ENCODE measurements around the gene NUTF2. TPM values are rescaled to one million over a fixed set of nuclear protein-coding genes. Genes with fewer than 3 reads are reported as not detected.

NUTF2 gene
- total and polyA plus RNA-seq, 2 donors (not counting 1 experiment from before 2014, with no cell fraction given), result 50.1 to 87.3 TPM

GRCh38 chr16:67893743-67894399 lies 47.1 kb downstream of the NUTF2 start:
- H3K9ac ChIP-seq (ENCODE audit: low read length), result peak overlapping the region; percentile 91
- ATAC-seq (ENCODE audit: low read depth) (no peak), DNase-seq (no peak)
- 32% methylated on average over 12 of the region's 14 CpGs for WGBS (ENCODE audit: insufficient coverage)
- H3K27ac ChIP-seq (ENCODE audit: low read length in 2 of 2), result peak overlapping the region; percentile 77 to 95
- ChIA-PET CTCF (interaction anchor here (1.2 to 3.0 kb wide), 5 partner anchors 10 to 333 kb away, joined by 3 to 23 read pairs (median 4); partner anchors contain the start of gene NRN1L), POLR2A (interaction anchor here (2.2 kb wide), 1 partner anchor 42 kb away, joined by 19 read pairs; the partner anchor contains the start of gene PSMB10)
- H3K79me2 ChIP-seq (ENCODE audit: control insufficient read depth, insufficient read depth, low read length), result peaks cover 66% of the 10 kb centered on the region
- no peak for TF ChIP-seq EZH2 (IDR thresholded peaks at IDR 0.05; ENCODE audit: borderline replicate concordance, insufficient read depth, low read depth, low read length, poor library complexity, severe bottlenecking)
- TF ChIP-seq CTCF (IDR thresholded peaks at IDR 0.05), result no peak
- peaks cover 16 to 18% of the 10 kb centered on the region in 2 donors for H3K4me1 ChIP-seq (ENCODE audit: control insufficient read depth in 2 of 2, insufficient read depth in 2 of 2, low read length in 2 of 2)
- no peaks in the 10 kb centered on the region for H3K9me3 ChIP-seq (ENCODE audit: control extremely low read depth in 1 of 3, control insufficient read depth in 2 of 3, insufficient read depth in 1 of 3, low read length in 2 of 3)
- intact Hi-C loops (cut with micrococcal nuclease), result loop anchor here (1.0 to 5.0 kb wide), 7 partner anchors 22 to 190 kb away; partner anchors contain the start of genes CENPT, DDX28, DUS2 and NUTF2
- H3K4me3 ChIP-seq (ENCODE audit: control extremely low read depth in 1 of 5, extremely low read depth in 1 of 5, insufficient read depth in 1 of 5, low read depth in 2 of 5, low read length in 4 of 5), result peak overlapping the region; percentile 54 to 92 (median 76)
- H3K27me3 ChIP-seq (replicated peaks in 1 of 4; ENCODE audit: control extremely low read depth in 1 of 4, control insufficient read depth in 3 of 4, insufficient read depth in 4 of 4, low read length in 3 of 4), result no peaks in the 10 kb centered on the region
- Mint-ChIP-seq H3K27ac (peak overlapping the region; percentile 85), H3K4me3 (peak overlapping the region; percentile 90), H3K4me1 (peaks cover 31% of the 10 kb centered on the region), H3K27me3 (no peaks in the 10 kb centered on the region), H3K9me3 (ENCODE audit: insufficient read depth) (no peaks in the 10 kb centered on the region)
- peak overlapping the region; percentile 92 for H3K4me2 ChIP-seq (replicated peaks; ENCODE audit: low read depth, low read length, poor library complexity, severe bottlenecking)
- peaks cover 21% of the 10 kb centered on the region for H4K20me1 ChIP-seq (ENCODE audit: control insufficient read depth, insufficient read depth, low read length, poor library complexity, severe bottlenecking)
- no peaks in the 10 kb centered on the region for H3K36me3 ChIP-seq (replicated peaks in 1 of 2; ENCODE audit: control extremely low read depth in 1 of 2, control insufficient read depth in 1 of 2, extremely low read depth in 1 of 2, insufficient read depth in 2 of 2, low read length in 1 of 2)
- H2AFZ ChIP-seq (ENCODE audit: insufficient read depth, low read depth, low read length, poor library complexity, severe bottlenecking), result peak overlapping the region; percentile 72

- no peak for ATAC-seq (ENCODE audit: low read depth)
- Histone ChIP-seq H3K4me1 (ENCODE audit: control insufficient read depth in 2 of 2, insufficient read depth in 2 of 2, low read length in 2 of 2) (peaks cover 15 to 18% of the 10 kb centered on the region in 2 donors), H3K4me3 (ENCODE audit: control extremely low read depth in 1 of 5, extremely low read depth in 1 of 5, insufficient read depth in 1 of 5, low read depth in 2 of 5, low read length in 4 of 5) (no peak overlapping the region), H3K9me3 (ENCODE audit: control extremely low read depth in 1 of 3, control insufficient read depth in 2 of 3, insufficient read depth in 1 of 3, low read length in 2 of 3) (no peaks in the 10 kb centered on the region), H3K36me3 (replicated peaks in 1 of 2; ENCODE audit: control extremely low read depth in 1 of 2, control insufficient read depth in 1 of 2, extremely low read depth in 1 of 2, insufficient read depth in 2 of 2, low read length in 1 of 2) (peaks cover 0 to 2% of the 10 kb centered on the region in 2 experiments), H3K4me2 (replicated peaks; ENCODE audit: low read depth, low read length, poor library complexity, severe bottlenecking) (no peak overlapping the region), H3K79me2 (ENCODE audit: control insufficient read depth, insufficient read depth, low read length) (peaks cover 94% of the 10 kb centered on the region), H3K9ac (ENCODE audit: low read length) (no peak overlapping the region), H3K27ac (ENCODE audit: low read length in 2 of 2) (no peak overlapping the region), H4K20me1 (ENCODE audit: control insufficient read depth, insufficient read depth, low read length, poor library complexity, severe bottlenecking) (peaks cover 37% of the 10 kb centered on the region), H2AFZ (ENCODE audit: insufficient read depth, low read depth, low read length, poor library complexity, severe bottlenecking) (no peak overlapping the region), H3K27me3 (replicated peaks in 1 of 4; ENCODE audit: control extremely low read depth in 1 of 4, control insufficient read depth in 3 of 4, insufficient read depth in 4 of 4, low read length in 3 of 4) (no peaks in the 10 kb centered on the region)
- no peak for TF ChIP-seq EZH2 (IDR thresholded peaks at IDR 0.05; ENCODE audit: borderline replicate concordance, insufficient read depth, low read depth, low read length, poor library complexity, severe bottlenecking)
- no peak for TF ChIP-seq CTCF (IDR thresholded peaks at IDR 0.05)
- Mint-ChIP-seq H3K9me3 (ENCODE audit: insufficient read depth) (no peaks in the 10 kb centered on the region), H3K27ac (peak overlapping the region; percentile 66), H3K27me3 (no peaks in the 10 kb centered on the region), H3K4me3 (no peak overlapping the region), H3K4me1 (peaks cover 31% of the 10 kb centered on the region)
- CTCF ChIA-PET, result interaction anchor here (0.5 to 2.7 kb wide), 5 partner anchors 13 to 144 kb away, joined by 3 to 25 read pairs (median 4); partner anchors contain the start of gene NRN1L
- intact Hi-C loops (cut with micrococcal nuclease), result no loop called here
- no peak for DNase-seq
- 100% methylated on average over 2 of the region's 3 CpGs for WGBS (ENCODE audit: insufficient coverage)
- POLR2A ChIA-PET, result no interaction called here
These were observed 50.5 kb downstream of the NUTF2 start for GRCh38 chr16:67897231-67897630.
